ENCODE data around the gene CPOX. TPM values are rescaled to one million over a fixed set of nuclear protein-coding genes. Genes with fewer than 3 reads are reported as not detected.

Gene CPOX
- total and polyA plus RNA-seq, 11 donors, result 7.7 to 13.6 (median 12.4) TPM

DNA sequence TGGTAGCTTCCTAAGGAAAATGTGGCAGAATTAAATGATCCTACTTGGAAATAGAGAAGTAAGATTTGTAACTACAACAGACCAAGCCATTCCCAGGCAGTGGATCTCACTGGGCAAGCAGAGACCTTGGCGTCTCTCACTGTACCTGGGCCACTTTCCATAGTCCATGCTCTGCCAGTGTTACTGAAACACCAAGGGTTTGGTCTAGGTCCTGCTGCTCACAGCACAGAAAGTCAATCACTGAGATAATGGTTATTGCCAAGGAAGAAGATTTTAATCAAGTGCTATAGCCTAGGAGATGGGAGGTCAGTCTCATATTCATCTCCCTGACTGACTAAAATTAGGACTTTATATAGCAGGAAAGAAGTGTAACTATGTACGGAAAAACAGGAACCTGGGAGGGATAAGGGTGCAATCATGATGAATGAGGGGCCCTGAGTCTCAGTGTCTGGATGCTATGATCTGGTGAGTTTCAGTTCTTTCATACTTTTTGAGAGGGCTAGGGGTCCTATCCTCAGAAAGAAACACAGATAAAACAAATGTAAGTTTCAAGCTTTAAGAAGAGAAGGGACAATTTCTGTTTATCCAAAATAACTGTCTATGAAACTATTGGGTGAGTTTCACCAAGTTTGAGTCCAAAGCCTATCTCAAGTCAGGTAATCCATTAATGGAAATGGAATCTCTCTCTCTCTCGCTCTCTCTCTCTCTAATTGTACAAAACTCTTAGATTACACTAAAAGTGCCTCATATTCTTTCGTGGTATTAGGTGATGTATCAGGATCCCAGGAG is 41.0 kb downstream of the CPOX start:
- no peaks in the 10 kb centered on the region for H3K36me3 ChIP-seq
- no peak for TF ChIP-seq POLR2A (IDR thresholded peaks at IDR 0.05)
- TF ChIP-seq, protein P1, sequence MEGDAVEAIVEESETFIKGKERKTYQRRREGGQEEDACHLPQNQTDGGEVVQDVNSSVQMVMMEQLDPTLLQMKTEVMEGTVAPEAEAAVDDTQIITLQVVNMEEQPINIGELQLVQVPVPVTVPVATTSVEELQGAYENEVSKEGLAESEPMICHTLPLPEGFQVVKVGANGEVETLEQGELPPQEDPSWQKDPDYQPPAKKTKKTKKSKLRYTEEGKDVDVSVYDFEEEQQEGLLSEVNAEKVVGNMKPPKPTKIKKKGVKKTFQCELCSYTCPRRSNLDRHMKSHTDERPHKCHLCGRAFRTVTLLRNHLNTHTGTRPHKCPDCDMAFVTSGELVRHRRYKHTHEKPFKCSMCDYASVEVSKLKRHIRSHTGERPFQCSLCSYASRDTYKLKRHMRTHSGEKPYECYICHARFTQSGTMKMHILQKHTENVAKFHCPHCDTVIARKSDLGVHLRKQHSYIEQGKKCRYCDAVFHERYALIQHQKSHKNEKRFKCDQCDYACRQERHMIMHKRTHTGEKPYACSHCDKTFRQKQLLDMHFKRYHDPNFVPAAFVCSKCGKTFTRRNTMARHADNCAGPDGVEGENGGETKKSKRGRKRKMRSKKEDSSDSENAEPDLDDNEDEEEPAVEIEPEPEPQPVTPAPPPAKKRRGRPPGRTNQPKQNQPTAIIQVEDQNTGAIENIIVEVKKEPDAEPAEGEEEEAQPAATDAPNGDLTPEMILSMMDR (IDR thresholded peaks at IDR 0.05), result no peak
- H3K27ac ChIP-seq, result peak overlapping the region in 1 of 12 donors; percentile 24
- intact Hi-C loops (cut with DNase I), result no loop called here
- peaks cover 0 to 32% (median 0%) of the 10 kb centered on the region in 12 donors for H3K4me1 ChIP-seq
- DNase-seq, result no peak
- H3K4me3 ChIP-seq, result no peak overlapping the region
- no peak for ATAC-seq
- peaks cover 0 to 4% (median 0%) of the 10 kb centered on the region in 9 donors for H3K27me3 ChIP-seq
- WGBS, 4 donors, result 80 to 86% (median 82%) methylated on average over 4 of the region's 4 CpGs
- no peaks in the 10 kb centered on the region for H3K9me3 ChIP-seq

- Histone ChIP-seq H3K27ac (no peak overlapping the region), H3K36me3 (no peaks in the 10 kb centered on the region), H3K4me3 (no peak overlapping the region), H3K27me3 (peaks cover 0 to 9% (median 0%) of the 10 kb centered on the region in 9 donors), H3K4me1 (peaks cover 0 to 30% (median 0%) of the 10 kb centered on the region in 12 donors), H3K9me3 (no peaks in the 10 kb centered on the region)
- TF ChIP-seq, protein P1 (IDR thresholded peaks at IDR 0.05), result no peak
- TF ChIP-seq POLR2A (IDR thresholded peaks at IDR 0.05), result no peak
- 56 to 63% (median 59%) methylated on average over 3 of the region's 3 CpGs for WGBS, 4 donors
- no peak for ATAC-seq
- intact Hi-C loops (cut with DNase I), result no loop called here
- no peak for DNase-seq
These were observed 41.7 kb downstream of the CPOX start for GRCh38 chr3:98551754-98552153.

- Histone ChIP-seq H3K27me3 (peaks cover 0 to 9% (median 0%) of the 10 kb centered on the region in 9 donors), H3K9me3 (no peaks in the 10 kb centered on the region), H3K4me1 (peaks cover 0 to 25% (median 0%) of the 10 kb centered on the region in 12 donors), H3K36me3 (no peaks in the 10 kb centered on the region), H3K27ac (no peak overlapping the region), H3K4me3 (no peak overlapping the region)
- no peak for TF ChIP-seq POLR2A (IDR thresholded peaks at IDR 0.05)
- TF ChIP-seq, protein P1 (IDR thresholded peaks at IDR 0.05), result no peak
- 81 to 100% (median 87%) methylated on average over 2 of the region's 2 CpGs for WGBS, 4 donors
- intact Hi-C loops (cut with DNase I), result no loop called here
- ATAC-seq (no peak), DNase-seq (no peak)
These were observed 42.2 kb downstream of the CPOX start for GRCh38 chr3:98551236-98551635.

- Histone ChIP-seq H3K4me1 (peaks cover 0 to 25% (median 0%) of the 10 kb centered on the region in 12 donors), H3K4me3 (no peak overlapping the region), H3K36me3 (no peaks in the 10 kb centered on the region), H3K9me3 (no peaks in the 10 kb centered on the region), H3K27me3 (peaks cover 0 to 9% (median 0%) of the 10 kb centered on the region in 9 donors), H3K27ac (no peak overlapping the region)
- WGBS, 4 donors, result 92 to 94% (median 93%) methylated on average over 3 of the region's 3 CpGs
- intact Hi-C loops (cut with DNase I), result no loop called here
- DNase-seq (no peak), ATAC-seq (no peak)
- TF ChIP-seq, protein P1 (IDR thresholded peaks at IDR 0.05), result no peak
- TF ChIP-seq POLR2A (IDR thresholded peaks at IDR 0.05), result no peak
These were observed 42.6 kb downstream of the CPOX start for GRCh38 chr3:98550833-98551232.

Measured in heart left ventricle (tissue), 16 donors.